Testis (tissue), 2 donors: ENCODE data around the gene HSF2BP.
"Not testable (repeated sequence)": the region's sequence is repeated elsewhere in the genome, so short reads cannot be mapped to it uniquely, and the experiment has no call there.

Experiments
- CTCF ChIP-seq, 3 experiments: fragments of 450-650 bp in 2 of 3; fragments of 200-600 bp in 1 of 3; sonication (generic) in 1 of 3; IDR thresholded peaks; one replicate each; pipeline ENCODE4 v1.5.1; 2016 to 2019; ENCODE audit warnings: antibody characterized with exemption in 3 of 3, mild to moderate bottlenecking in 2 of 3, moderate library complexity in 1 of 3
- POLR2A ChIP-seq: fragments of 450-650 bp; IDR thresholded peaks from one replicate; pipeline ENCODE4 v1.6.1; 2017; ENCODE audit warnings: antibody characterized with exemption, mild to moderate bottlenecking, moderate library complexity

GRCh38 chr21:43616861-43617260 is 42.4 kb downstream of the HSF2BP start:
- TF ChIP-seq CTCF (IDR thresholded peaks at IDR 0.05); POLR2A: not testable (repeated sequence)
